HG03139 (cell line): ENCODE results near the gene SLX4IP.

Source experiments
- ATAC-seq: cut with Tn5 transposase; IDR thresholded peaks from one replicate; pipeline ENCODE4 v1.9.1; 2021; ENCODE audit not compliant: unreplicated experiment

Gene SLX4IP

GRCh38 chr20:10644458-10645204 lies 209.5 kb downstream of the SLX4IP start:
- no peak for ATAC-seq

GRCh38 chr20:10645205-10645570 lies 210.1 kb downstream of the SLX4IP start:
- ATAC-seq, result no peak

GRCh38 chr20:10646006-10646405 lies 210.9 kb downstream of the SLX4IP start:
- no peak for ATAC-seq

- ATAC-seq, result no peak
Observed at GRCh38 chr20:10646886-10647420, 211.8 kb downstream of the SLX4IP start.

- ATAC-seq, result no peak
Observed at GRCh38 chr20:10647471-10647870, 212.4 kb downstream of the SLX4IP start.

GRCh38 chr20:10647909-10648308 lies 212.8 kb downstream of the SLX4IP start:
- no peak for ATAC-seq

GRCh38 chr20:10648651-10649050 lies 213.5 kb downstream of the SLX4IP start:
- no peak for ATAC-seq

- no peak for ATAC-seq
Observed at GRCh38 chr20:10649080-10649796, 214.1 kb downstream of the SLX4IP start.

- ATAC-seq, result no peak
Observed at GRCh38 chr20:10649797-10650160, 214.7 kb downstream of the SLX4IP start.

GRCh38 chr20:10651227-10651990 lies 216.3 kb downstream of the SLX4IP start:
- no peak for ATAC-seq

GRCh38 chr20:10652185-10652584 lies 217.1 kb downstream of the SLX4IP start:
- no peak for ATAC-seq

- ATAC-seq, result no peak
Observed at GRCh38 chr20:10652660-10653261, 217.7 kb downstream of the SLX4IP start.

GRCh38 chr20:10653599-10654249 lies 218.6 kb downstream of the SLX4IP start:
- peak; percentile 43 for ATAC-seq

GRCh38 chr20:10654250-10654610 lies 219.1 kb downstream of the SLX4IP start:
- no peak for ATAC-seq

GRCh38 chr20:10654630-10655029 lies 219.5 kb downstream of the SLX4IP start:
- peak; percentile 60 for ATAC-seq

- no peak for ATAC-seq
Observed at GRCh38 chr20:10655720-10656669, 220.9 kb downstream of the SLX4IP start.

- ATAC-seq, result no peak
Observed at GRCh38 chr20:10657453-10657852, 222.3 kb downstream of the SLX4IP start.

- no peak for ATAC-seq
Observed at GRCh38 chr20:10658051-10658823, 223.1 kb downstream of the SLX4IP start.
